Measurements from ENCODE around the gene CRABP1.

The CRABP1 gene

GRCh38 chr15:78317145-78317836 is 22.9 kb upstream of the CRABP1 start:
- DNase-seq (ENCODE audit: low spot score): peak; percentile 39

- DNase-seq (ENCODE audit: low spot score): no peak
Measured at GRCh38 chr15:78319588-78319987, 20.6 kb upstream of the CRABP1 start.

- no peak for DNase-seq (ENCODE audit: low spot score)
Measured at GRCh38 chr15:78320183-78320582, 20.0 kb upstream of the CRABP1 start.

DNA sequence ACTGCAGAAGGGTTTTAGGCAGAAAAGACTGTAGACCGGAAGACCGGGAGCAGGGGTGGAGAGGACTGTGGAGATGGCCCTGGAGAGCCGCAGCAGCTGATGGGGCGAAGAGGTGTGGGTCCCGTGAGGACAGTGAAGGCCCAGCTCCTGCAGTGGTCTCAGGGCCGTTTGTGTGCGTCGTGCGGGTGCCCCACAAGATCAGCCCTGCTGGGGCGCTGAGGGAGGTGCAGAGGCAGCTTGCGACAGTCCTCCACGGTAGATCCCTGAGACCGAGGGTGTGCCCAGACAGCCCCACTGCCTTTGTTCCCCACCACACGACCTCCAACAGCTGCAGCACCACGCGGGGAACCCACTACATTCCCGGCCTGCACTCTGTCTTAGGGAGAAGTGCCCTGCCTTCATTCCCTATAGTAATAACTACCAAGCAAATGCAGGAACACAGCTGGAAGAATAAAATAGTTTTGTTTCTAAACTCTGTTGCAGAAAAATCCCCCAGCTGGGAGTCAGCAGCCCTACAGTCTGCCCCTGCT is 19.0 kb upstream of the CRABP1 start:
- DNase-seq (ENCODE audit: low spot score): no peak

DNA sequence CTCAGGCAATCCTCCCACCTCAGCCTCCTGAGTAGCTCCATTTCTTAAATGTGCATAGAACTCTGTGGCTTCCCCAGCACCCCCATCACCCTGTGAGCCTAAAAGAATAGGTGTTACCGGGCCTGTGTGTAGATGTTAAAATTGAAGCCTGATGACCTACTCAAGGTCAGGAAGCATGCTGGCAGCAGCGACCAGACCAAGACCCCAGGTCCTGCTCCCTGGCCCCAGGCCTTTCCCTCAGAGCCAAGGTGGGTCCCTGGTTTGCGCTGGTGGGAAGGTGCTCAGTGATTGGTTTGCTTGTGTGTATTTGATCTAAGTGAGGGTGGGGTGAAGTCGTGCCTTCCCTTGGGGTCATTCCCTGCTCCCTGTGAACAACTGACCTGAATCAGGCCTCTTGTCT is 18.4 kb upstream of the CRABP1 start:
- no peak for DNase-seq (ENCODE audit: low spot score)

- no peak for DNase-seq (ENCODE audit: low spot score)
Measured at GRCh38 chr15:78322243-78322642, 17.9 kb upstream of the CRABP1 start.

DNA sequence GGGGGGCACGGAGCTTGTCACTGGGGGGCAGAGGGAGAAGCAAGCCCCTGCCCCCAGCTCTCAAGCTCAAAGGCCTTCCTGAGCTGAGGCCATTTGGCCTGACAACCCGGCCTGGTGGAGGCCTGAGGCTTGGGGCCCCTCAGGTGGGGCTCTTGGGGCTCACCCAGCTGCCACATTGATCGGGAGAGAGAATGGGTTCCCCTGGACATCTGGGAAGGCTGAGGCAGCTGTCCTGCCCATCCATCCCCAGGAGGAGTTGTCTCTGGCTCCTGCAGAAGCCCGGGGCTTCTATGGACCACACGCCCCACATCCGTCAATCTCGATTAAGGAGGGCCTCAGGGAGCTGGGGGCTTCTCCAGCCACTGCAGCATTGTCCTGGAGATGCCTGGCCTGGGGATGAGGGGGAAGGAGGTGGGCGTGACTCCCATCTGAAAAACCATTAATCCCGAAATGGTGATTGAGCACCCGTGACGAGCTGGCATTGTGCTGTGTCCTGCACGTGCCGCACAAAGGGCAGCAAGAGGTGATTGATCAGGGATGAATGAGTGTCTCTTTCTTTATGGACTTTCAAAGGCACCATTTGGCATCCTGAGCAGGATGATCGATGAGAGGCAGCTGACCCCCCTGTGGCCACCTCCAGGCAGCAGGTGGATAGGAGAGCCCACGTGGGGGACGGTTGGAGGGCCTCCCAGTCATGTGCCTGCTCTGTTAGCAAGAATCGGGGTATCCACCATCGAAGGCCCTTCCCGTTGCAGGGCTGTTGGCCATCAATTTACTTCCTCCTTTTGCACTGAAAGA is 17.2 kb upstream of the CRABP1 start:
- no peak for DNase-seq (ENCODE audit: low spot score)

DNA sequence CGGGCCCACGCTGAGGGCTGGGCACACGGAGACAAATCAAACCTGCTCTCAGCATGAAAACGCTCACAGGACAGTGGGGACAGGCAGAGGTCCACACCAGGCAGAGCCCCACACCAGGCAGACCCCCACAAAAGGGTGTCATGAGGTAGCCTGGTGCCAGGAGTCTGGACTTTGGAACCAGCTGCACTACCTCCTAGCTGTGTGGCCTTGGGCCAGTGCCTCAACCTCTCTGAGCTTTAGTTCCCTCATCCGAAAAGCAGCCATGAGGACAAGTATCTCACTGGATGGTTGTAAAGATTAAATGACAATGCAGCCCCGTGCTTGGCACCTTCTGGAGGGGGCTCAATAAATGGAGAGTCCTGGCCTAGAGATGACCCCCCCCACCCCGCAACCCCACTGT is 16.5 kb upstream of the CRABP1 start:
- no peak for DNase-seq (ENCODE audit: low spot score)

DNA sequence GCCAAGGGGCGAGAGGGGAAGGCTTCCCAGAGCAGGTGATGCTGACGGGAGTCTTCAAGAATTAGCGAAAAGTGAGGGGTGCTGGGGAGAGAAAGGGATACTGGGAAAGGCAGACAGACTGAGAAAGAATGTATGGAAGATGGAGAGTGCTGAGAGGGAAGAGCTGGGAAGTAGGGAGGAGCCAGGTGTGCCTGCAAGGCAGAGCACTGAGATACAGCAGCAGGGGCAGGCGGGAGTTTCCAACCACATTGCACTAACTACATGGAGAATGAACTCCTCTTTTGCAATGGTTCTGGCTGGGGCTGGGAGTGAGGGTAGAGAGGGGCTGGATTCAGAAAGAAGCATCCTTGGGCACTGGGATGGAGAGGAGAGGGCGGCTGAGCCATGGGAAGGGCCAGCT is 16.0 kb upstream of the CRABP1 start:
- no peak for DNase-seq (ENCODE audit: low spot score)

DNA sequence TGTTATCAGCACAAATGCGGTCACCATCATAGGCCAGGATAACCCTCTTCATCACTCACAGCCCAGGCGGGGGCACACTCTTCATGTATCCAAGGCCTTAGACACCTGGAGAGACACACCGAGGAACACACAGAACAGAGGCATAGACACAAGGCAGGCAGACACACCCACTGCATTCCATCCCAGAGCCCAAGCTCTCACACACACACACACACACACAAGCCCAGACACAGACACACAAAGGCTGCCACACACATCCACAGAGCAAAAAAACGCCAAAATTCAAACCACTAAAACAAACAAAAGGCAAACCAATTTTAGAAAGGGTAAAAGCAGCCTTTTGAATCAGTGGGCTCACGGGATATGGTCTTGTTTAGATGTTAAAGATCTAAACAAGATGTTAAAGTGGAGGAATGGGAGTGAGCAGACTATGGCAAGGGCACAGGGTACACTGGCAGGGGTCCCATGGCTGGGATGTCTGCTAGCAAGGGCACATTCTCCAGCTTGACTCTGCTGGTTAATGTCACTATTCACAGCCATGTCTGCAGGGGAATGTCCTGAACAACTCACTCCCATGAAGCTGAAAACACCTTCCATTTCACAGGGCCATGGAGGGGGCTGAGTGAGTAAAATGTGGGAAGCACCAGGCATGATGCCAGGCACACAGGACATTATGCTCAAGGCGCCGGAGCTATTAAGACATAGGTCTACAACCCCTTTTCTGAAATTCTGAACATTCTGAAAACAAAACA is 14.9 kb upstream of the CRABP1 start:
- DNase-seq (ENCODE audit: low spot score): no peak

DNA sequence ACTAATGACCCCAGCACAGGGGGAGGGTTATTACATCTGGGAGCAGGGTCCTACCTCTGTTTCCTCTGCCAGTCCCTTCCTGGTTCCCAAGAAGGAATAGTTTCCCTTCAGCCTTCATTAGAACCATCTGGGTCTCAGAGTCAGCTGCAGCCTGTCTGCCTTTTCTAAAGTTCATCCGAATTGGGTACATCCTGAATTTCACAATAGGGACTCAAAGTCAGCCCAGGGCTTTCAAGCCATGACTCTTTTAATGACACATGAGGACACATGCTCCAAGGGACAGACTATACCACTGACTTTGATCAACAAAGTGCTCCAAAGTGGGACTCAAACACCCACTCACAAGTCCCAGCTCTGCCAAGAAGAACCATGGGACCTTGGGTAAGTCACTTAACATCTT is 12.7 kb upstream of the CRABP1 start:
- no peak for DNase-seq (ENCODE audit: low spot score)

- DNase-seq (ENCODE audit: low spot score): no peak
Measured at GRCh38 chr15:78329625-78330024, 10.5 kb upstream of the CRABP1 start.

GRCh38 chr15:78334845-78335244 is 5.3 kb upstream of the CRABP1 start:
- DNase-seq (ENCODE audit: low spot score): no peak

GRCh38 chr15:78335985-78336384 is 4.2 kb upstream of the CRABP1 start:
- no peak for DNase-seq (ENCODE audit: low spot score)

DNA sequence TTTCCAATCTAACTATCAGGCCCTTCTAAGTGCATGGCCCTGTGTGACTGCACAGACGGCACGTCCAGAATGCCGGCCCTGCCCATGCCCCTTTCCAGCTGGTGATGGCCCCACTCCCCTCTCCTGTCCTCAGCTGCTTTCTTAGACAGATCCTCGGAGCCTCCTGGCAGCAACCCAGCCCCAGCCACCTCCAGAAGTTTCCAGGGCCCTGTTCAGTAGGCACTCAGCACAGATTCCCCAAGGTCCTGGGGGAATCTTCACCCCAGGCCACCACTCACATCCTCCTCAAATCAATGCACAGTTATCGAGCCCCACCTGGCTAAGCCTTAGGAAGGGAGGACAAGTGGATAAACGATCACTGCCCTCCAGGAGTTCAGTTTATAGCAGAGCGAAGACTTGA is 1.4 kb upstream of the CRABP1 start:
- DNase-seq (ENCODE audit: low spot score): no peak

GRCh38 chr15:78339559-78339958 is 594 bp upstream of the CRABP1 start:
- no peak for DNase-seq (ENCODE audit: low spot score)

DNA sequence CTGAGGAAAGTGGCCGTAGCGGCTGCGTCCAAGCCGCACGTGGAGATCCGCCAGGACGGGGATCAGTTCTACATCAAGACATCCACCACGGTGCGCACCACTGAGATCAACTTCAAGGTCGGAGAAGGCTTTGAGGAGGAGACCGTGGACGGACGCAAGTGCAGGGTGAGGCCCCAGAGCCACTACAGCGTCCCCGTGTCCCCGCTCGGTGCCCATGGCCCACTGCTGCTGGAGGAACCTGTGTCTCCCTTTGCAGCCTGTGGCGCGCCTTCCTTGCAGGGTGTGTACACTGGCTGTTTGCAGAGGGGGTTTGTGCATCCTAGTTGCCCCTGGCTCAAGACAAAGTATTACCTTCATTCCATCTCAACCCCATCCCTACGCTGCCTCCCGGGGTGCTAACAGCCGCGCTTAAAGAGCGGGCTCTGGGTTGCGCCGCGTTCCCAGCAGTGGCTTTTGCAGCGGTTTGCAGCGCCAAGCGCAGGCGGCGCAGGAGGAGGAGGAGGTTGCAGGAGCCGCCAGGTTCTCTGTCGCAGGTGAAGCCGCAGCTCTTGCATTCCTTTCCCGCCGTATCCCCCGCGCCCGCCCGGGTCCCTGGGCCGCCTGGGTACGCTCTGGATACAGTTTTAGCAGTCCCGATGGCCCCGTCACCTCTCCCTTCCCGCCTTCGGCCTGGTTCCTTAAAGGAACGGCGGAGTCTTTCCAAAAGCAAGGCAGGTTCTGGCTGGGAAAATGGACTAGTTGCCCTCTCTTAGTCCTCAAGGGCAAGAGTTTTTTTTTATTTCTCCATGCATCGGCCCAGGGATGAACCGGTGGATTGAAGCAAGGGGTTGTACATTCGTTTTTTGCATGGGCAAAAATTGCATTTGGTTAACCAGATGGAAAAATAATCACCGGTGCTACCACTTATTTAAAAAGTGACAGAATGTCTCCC is 1.2 kb downstream of the CRABP1 start:
- no peak for DNase-seq (ENCODE audit: low spot score)

- no peak for DNase-seq (ENCODE audit: low spot score)
Measured at GRCh38 chr15:78342021-78342420, 1.9 kb downstream of the CRABP1 start.

- DNase-seq (ENCODE audit: low spot score): no peak
Measured at GRCh38 chr15:78343276-78344060, 3.3 kb downstream of the CRABP1 start.

GRCh38 chr15:78345396-78346125 is 5.4 kb downstream of the CRABP1 start:
- no peak for DNase-seq (ENCODE audit: low spot score)
